Measurements from ENCODE around the gene NFKB1.
"Not testable (repeated sequence)": the region's sequence is repeated elsewhere in the genome, so short reads cannot be mapped to it uniquely, and the experiment has no call there.

The NFKB1 gene

DNA sequence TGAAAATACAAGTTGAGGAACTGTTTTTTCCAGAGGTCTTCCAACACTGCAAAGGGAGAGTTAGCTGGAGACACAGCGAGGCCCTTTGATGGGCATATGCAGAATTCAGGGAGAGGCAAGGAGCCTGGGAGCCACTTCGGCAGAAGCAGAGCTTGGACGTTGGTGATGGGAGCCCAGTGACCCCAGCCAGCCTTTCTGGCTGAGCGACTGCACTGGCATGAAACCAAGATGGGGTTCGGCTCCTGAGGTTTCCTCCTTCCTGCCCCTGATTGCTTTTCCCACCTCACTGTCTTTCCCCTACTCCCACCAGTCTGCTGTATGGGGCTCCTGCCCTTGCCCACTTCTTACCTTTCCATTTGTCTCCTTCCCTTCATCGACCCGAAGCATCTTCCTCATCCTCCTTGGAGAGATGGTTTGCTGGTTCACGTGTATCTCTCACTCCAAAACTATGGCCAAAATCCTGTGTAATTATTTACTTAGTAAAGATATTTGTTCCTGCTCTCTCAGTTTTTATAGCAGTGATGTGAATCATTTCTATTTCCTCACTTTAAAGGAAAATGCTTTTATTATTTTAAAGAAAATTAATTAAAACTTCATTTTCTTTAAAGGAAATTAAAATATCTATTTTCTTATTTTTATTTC lies 100.5 kb downstream of the NFKB1 start:
- DNase-seq, result no peak

DNA sequence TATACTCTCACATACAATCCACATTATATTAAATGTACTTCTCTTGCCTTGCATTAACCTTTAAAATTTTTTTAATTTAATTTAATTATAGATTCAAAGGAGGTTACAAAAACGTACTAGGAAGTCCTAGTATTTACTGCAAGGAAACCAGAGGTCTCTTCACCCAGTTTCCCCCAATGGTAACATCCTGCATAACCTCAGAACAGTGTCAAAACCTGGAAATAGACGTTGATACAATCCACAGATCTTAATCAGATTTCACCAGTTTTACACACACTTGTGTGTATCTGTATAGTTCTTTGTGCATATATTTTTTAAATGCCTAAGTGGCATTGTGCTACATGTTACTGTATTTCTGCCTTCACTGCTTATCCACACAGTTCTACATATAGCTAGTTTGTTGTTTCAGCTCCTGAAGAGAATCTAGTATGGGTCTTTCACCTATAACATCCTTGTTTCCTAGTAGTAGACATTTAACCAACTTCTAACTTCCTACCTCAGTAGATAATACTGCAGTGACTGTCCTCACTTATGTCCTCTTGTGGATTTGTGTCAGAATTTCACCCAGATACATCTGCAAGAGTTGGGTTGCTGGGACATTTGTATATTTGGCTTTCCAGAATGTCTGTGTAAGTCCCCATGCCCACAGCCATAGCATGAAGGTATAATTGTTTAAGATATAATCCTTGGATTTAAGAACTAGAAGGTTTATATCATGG lies 103.2 kb downstream of the NFKB1 start:
- DNase-seq, result no peak

DNA sequence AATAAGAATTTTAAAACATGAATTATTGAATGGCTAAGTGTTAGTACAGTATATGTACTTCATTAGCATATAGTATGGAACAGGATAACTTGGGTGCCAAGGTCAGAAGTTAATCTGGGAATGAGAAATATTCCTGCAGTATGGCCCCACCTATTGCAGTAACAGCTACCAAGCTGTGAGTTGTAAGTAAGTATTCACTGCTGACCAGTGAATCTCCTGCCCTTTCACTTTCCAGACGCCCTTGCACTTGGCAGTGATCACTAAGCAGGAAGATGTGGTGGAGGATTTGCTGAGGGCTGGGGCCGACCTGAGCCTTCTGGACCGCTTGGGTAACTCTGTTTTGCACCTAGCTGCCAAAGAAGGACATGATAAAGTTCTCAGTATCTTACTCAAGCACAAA lies 105.1 kb downstream of the NFKB1 start:
- DNase-seq, result no peak

DNA sequence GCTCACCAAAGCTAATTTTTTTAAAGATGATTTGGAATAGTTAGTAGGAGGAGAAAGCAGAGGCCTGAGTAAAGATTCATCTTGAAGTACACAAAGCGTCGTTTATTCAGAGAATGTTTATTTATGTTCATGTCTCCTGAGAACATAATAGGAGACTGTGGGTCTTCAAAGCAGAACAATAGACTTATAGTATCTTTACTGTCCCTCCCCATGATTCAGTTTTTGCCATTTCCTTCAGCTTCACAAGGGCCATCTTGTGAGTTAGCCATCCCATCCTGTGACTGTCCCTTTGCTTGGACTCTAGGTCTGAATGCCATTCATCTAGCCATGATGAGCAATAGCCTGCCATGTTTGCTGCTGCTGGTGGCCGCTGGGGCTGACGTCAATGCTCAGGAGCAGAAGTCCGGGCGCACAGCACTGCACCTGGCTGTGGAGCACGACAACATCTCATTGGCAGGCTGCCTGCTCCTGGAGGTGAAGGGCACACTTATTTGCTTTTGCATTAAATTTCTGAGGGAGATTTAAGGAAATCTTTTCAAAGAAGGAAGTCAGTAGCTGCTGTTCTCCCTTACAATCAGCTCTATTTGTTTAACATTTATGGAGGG lies 105.8 kb downstream of the NFKB1 start:
- DNase-seq, result no peak

DNA sequence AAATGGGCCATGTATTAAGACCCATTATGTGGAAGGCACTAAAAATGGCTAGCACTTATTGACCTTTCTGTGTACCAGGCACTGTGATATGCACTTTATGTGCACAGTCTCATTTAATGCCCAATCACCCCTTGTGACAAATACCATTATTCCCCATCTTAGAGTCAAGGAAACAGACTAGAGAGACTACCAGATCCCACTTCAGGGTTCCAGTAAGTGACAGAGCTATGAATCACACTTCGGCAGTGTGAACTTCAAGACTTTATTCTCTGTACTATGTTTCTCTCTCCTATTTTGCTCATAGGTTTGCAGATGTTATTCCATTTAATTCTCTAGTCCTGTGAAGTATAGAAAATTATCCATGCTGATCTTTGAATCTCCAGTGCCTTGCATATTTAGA lies 107.0 kb downstream of the NFKB1 start:
- DNase-seq, result no peak

DNA sequence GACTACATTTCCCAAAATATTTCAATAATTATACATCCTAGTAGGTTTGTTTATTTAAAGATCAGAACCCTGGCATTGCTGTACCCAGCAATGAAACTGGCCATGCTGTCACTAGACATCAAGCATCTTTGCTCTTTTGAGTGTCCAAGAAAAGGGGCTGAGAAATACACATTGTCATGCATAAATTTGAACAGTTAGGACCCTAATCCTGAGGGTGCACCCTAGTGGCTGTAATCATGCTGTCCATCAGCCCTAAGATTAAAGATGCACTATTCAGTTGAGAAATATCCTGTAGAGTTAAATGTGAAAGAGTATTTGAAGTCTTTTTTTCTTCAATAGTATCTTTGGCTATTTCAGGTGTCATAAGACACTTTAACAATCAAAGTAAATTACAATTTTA lies 108.8 kb downstream of the NFKB1 start:
- no peak for DNase-seq

DNA sequence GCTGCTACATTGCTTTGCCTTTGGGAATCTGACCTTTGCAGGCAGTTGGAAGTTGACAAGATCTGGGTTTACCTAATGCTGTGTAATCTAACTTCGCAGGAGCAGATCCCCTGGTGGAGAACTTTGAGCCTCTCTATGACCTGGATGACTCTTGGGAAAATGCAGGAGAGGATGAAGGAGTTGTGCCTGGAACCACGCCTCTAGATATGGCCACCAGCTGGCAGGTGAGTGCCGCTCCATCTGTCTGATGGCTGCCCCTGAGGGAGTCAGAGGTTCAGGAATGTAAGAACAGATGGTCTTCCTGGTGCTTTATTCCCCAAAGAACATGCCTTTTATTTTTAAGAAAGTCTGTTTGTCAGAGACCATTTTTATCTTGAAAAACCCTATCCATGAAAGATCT lies 109.3 kb downstream of the NFKB1 start:
- DNase-seq, result no peak

DNA sequence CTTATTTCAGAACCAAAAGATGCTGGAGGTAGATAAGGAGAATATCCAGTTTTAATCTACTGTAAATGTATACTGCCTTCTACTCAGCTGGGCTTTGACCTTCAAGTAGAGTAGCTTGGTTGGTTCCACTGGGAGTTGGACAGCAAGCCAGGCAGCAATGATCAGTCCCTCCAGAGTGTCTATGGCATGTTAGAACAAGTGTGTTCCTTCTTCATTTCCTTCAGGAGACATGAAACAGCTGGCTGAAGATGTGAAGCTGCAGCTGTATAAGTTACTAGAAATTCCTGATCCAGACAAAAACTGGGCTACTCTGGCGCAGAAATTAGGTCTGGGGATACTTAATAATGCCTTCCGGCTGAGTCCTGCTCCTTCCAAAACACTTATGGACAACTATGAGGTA lies 111.1 kb downstream of the NFKB1 start:
- no peak for DNase-seq

DNA sequence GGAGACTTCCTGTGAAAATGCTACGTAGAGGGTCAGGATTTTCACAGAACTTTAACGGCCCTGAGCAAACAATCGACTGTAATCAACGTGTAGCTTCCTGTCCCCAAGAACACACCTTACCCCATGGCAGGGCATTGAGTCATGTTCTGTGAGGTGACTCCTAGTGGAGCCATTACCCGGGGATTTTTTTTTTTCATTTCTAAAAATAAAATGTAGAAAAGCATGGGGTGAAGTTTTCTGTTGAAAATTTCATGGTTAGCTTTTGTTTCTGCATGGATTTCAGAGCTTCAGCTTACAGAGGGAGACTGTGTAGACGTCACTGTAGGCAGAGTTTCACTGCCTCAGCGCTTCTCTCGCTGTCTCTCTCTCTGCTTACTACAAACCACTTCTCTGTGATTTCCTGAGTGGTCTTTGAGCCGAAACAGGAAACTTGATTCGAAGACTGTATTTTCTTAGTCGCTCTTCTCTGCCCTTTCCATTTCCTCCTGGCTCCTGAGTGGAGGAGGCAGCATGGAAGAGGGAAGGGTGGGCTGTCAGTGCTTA lies 111.7 kb downstream of the NFKB1 start:
- no peak for DNase-seq

DNA sequence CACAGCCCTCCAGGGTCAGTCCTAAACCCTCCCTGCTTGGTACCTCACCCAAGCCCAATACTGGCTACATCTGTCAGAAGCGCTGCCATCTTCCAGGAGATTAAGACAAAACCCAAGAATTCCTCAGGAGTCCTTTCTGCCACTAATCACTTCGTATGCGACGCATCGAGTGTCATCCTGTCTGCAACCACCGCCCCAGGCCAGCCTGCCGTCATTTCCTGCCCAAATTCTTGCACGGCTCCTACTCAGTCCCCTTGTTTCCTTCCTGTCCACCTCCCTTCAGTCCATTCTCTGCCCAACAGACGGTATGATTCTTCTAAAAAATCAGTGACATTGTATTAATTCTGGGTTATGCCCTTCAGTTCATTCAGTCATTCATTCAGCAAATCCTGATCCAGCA lies 113.6 kb downstream of the NFKB1 start:
- DNase-seq, result no peak

DNA sequence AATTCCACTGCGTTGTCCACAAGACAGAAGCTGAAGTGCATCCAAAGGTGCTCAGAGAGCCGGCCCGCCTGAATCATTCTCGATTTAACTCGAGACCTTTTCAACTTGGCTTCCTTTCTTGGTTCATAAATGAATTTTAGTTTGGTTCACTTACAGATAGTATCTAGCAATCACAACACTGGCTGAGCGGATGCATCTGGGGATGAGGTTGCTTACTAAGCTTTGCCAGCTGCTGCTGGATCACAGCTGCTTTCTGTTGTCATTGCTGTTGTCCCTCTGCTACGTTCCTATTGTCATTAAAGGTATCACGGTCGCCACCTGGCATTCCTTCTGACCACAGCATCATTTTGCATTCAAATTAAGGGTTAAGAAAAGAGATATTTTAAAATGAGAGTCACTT lies 115.5 kb downstream of the NFKB1 start:
- DNase-seq, result no peak

DNA sequence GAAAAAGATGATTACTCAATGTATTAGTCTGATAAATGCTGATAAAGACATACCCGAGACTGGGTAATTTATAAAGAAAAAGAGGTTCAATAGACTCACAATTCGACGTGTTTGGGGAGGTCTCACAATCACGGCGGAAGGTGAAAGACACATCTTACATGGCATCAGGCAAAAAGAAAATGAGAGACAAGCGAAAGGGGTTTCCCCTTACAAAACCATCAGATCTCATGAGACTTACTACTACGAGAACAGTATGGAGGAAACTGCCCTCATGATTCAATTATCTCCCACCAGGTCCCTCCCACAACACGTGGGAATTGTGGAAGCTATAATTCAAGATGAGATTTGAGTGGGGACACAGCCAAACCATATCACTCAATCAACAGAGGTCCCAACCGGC lies 117.9 kb downstream of the NFKB1 start:
- not testable (repeated sequence) for DNase-seq

DNA sequence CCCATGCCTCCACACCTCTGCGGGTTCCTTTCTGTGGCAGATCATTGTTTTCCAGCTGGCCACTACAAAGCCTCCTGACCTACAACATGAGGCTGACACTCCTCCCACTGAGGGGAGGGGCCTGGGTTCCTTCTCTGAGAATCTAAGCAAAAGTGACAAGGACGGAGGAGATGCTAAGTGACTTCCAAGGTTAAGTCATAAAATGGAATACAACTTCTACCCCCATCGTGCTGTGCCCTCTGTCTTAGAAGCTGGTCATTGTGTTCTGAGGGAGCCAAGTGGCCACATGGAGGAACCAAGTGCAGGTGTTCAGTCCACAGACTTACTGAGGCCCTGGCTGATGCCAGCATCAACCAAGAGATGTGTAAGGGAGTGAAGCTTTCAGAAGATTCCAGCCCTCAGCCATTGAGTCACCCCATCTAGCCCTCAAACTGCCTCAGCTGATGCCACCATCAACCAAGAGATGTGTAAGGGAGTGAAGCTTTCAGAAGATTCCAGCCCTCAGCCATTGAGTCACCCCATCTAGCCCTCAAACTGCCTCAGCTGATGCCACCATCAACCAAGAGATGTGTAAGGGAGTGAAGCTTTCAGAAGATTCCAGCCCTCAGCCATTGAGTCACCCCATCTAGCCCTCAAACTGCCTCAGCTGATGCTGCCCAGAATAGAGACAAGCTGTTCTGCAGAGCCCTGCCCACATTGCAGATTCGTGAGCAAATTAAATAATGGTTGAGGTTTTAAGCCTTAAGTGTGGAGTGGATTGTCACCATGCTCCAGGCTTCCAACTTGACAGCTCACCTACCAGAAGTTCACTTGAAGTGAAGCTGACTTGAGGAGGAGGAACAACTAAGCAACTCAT lies 118.8 kb downstream of the NFKB1 start:
- DNase-seq, result not testable (repeated sequence)

DNA sequence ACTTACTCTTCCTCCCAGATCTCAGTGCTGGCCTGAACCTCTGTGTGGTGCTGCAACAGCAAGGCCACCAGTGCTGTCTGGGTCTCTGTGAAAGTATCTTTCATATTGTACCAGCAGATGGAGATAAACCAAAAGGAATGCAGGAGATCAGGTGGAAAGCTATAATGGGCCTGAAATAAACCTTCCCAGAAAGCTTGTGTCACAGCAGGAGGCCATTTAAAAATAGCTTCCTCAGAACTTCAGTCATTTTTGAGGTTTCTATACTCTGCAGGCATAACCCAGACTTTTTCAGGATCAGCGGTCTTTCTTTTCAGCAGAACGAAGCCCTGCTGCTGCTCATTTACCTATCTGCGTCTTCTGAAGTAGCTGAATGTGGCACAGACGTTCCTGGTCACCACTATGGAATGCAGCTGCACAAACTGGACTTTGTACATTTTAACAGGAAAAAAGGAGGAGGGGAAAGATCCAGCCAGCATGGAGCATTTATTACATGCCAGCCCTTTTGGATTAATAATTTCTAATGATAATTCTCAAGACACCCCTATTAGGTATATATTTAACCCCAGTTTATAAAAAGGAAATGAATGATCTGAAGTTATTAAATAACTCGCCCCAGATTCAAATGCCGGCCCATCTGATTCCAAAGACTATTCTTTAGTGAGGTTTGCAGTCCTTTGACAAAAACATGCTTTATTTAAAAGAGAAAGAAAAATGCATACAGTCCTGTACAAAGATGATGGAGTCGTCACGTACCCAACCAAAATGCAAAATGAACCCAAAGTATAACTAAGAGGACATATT lies 119.7 kb downstream of the NFKB1 start:
- DNase-seq, result no peak

DNA sequence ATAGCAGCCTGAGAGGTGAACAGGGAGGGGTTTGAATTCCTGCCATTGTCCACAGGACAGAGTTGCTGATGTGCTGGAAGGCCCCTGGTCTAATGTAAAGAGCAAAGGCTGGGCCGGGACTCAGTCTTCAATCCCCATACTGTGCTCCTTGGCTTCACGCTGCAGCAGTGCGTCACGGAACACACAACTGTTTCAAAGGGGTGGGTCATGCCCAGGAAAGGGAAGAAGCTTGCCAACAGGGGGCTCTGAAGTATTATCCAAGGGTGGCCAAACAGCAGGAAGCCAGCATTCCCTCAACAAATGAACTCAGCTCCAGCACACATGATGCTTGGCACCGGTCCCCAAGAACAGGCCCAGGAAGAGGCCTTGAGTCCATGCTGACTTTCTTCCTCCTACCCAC lies 122.5 kb downstream of the NFKB1 start:
- no peak for DNase-seq

DNA sequence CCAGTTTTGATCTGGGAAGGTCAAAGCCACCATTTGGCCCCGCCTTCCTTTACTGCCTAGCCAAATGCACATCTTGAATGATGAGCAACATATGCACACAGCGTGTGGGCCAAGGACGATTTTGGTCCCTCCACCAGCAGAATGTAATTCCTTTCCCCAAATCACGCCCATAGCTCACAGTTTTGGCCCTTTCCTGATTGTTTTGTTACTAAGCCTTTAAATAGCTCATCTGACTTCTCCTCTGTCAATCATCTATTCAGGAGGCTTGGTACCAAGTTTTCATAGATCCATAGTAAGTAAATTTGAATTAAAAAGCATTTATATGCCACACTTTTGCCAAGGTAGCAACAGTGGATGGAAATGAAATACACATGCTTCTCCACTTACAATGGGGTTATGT lies 123.3 kb downstream of the NFKB1 start:
- DNase-seq, result no peak

DNA sequence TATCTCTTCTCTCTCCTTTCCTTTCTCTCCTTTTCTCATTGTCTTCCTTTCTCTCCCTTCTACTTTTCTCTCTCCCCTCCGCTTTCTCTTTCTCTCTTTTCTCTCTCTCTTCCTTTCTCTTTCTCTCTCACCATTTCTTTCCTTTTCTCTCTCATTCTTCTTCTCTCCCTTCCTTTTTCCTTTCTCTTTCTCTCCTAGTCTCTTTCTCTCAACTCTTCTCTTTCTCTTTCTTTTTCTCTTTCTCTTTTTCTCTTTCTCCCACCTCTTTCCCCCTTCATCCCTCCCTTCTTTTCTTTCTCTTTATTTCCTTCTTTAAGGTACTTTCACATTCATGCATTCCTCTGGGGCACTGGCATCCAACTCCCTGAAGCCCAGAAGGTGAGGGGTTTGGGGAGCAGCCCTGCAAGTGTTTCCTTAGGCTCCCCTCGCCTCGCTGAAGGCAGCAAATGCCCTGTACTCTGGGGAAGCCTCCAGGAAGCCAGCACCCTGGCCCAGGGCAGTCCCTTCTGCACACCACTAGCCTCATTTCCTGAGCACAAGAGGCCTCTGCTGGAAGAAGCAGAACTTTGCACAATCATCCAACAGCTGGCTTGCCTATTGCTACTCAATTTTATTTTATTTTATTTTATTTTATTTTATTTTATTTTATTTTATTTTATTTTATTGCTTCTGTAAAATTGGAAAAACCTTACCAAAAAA lies 124.2 kb downstream of the NFKB1 start:
- no peak for DNase-seq

DNA sequence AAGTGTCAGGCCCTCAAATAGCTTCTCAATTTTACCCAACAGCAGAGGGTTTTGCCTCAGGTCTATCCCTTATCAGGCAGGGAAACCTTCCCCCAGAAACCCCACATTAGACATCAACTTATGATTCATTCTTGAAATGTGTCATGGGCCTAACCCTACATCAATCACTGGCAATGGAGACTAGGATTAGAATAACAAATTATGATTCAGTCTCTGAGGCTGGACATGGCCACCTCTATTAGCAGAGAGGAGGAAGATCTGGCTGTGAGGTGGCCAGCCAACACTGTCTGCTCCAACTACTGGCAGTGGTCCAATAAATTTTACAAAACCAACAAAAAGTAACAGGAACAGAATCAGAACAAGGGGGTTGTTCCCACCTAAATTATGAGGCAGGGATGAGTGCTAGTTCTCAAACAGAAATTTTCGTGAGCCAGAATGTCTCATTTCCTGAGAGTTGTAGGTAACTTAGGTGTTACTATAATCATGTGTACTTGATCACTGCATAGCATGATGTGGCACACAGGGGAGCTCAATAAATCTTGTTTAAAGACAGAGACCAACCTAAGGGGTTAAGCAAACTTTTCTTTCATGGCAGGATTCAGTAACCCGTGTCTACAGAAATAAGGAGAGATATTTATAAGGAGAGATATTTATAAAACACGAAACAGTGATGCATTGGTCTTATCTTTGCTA lies 126.8 kb downstream of the NFKB1 start:
- no peak for DNase-seq

DNA sequence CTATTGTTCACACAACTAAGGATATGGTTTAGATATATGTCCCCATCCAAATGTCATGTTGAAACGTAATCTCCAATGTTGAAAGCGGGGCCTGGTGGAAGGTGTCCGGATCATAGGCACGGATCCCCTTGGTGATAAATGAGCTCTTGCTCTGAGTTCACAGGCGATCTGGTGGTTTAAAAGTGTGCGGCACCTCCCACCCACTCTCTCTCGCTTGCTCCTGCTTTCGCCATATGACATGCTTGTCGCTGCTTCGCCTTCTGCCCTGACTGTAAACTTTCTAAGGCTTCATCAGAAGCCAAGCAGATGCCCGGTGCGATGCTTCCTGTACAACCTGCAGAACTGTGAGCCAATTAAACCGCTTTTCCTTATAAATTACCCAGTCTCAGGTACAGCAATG lies 128.5 kb downstream of the NFKB1 start:
- DNase-seq, result no peak

DNA sequence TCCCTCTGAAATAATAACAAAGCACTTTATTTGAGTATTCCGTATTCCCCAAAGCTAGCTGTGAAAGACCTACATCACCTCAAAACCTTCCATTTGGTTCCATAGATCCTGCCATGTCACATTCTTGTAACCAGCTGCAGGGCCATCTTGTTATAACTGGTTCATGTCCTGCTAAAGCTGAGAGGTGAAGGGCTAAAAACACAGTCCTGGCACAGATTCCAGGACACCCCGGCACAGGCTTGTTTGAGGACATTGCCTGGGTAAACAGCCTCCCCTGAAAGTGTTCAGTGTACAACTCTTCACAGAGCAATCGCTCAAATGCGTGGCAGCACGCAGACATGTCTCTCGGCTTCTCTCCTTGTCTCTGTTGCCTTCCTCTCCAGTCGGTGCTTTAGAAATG lies 130.5 kb downstream of the NFKB1 start:
- DNase-seq, result no peak
